NCI-H526 (cell line): ENCODE measurements around the gene SUGCT.

Experiments used
- DNase-seq, 2 experiments: peaks; one replicate each; lab custom pipeline; 2025; lab: John Stamatoyannopoulos, UW

SUGCT gene

GRCh38 chr7:40329601-40330153 lies 194.9 kb downstream of the SUGCT start:
- peak; percentile 1 to 59 for DNase-seq

DNA sequence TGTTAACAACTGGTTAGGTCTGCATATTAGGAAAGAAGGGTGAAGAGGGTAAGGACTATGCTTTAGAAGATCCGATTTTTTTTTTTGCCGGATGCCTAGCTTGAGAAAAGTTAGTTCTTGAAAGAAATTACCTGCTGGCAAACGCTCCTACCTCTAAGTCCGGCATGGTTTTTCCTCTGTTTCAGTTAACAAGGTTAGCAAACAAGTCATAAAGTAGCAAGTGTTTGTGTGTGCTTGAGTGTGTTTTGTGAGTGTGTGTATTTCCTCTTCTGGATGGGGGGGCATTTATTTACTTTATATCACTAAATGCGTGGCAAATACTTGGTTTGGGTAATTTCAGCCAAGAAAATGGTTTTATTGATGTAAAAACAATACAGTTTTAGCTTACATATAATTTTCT lies 195.6 kb downstream of the SUGCT start:
- DNase-seq: no peak

GRCh38 chr7:40331915-40332314 lies 197.1 kb downstream of the SUGCT start:
- no peak for DNase-seq

GRCh38 chr7:40332516-40332915 lies 197.7 kb downstream of the SUGCT start:
- DNase-seq: no peak

- no peak for DNase-seq
These were observed 207.0 kb downstream of the SUGCT start for GRCh38 chr7:40341836-40342235.

GRCh38 chr7:40346554-40346953 lies 211.7 kb downstream of the SUGCT start:
- no peak for DNase-seq

DNA sequence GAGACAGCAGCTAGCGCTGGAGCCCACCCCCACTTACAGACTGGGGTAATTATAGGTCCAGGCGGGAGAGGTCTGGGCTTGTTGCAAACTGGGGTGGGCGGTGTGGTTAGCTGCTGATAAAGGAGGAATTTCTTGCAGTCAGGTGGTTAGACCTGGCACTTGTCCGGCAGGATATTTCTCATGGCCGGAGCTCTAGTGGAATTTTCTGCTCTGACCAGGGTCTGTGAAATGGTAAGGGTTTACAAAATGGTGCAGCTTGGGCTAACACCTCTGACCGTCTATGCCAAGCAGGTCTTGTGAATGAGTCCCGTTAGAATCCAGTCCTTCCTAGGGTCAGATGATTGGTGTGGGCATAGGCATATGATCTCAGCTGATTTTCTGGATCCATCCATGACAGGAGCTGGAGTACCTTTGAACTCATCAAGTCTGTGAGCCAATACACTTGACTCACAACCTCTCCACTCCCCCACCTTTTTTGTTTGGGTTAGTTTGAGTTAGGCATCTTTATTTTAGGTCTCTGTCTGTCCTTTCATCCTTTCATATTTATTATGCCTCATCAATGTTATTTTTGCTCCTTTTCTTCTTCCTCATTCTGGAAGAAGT lies 213.4 kb downstream of the SUGCT start:
- no peak for DNase-seq

- no peak for DNase-seq
These were observed 215.3 kb downstream of the SUGCT start for GRCh38 chr7:40350100-40350499.

GRCh38 chr7:40354711-40355110 lies 219.9 kb downstream of the SUGCT start:
- no peak for DNase-seq

GRCh38 chr7:40356312-40356711 lies 221.5 kb downstream of the SUGCT start:
- DNase-seq: no peak

DNA sequence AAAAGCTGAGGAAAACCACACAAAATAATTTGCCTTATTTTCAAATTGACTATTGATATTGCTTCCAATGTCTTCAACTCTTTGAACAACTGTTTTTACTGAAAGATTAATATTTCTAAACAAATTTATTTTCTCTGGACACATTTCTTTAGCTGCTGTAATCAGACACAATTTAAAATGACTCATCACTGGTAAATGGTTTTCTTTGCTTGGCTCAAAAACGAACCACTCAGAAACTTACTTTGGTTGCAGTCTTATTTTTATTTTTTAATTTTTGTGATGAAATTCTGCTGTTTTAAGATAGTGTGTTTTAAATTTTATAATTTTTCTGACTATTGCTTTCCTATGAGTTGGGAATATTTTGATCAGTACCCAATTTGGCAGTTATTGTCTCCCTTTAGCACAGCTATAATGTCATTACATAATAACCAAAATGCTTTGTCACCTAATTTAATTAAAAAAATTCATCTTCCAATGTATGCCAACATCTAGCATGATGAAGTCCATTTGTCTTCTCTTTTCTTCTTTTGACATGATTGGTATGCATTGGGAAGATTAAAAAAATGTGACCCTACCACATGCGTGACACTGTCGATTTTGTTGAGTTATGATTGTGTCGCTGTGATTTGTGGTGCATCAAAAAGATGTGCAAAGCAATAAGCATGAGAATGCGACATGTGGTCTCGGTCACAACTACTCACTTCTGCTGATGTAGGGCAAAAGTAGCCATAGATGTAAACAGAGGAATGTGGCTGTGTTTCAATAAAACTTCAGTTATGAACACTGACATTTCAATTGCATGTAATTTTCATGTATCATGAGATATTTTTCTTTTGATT lies 222.3 kb downstream of the SUGCT start:
- no peak for DNase-seq

DNA sequence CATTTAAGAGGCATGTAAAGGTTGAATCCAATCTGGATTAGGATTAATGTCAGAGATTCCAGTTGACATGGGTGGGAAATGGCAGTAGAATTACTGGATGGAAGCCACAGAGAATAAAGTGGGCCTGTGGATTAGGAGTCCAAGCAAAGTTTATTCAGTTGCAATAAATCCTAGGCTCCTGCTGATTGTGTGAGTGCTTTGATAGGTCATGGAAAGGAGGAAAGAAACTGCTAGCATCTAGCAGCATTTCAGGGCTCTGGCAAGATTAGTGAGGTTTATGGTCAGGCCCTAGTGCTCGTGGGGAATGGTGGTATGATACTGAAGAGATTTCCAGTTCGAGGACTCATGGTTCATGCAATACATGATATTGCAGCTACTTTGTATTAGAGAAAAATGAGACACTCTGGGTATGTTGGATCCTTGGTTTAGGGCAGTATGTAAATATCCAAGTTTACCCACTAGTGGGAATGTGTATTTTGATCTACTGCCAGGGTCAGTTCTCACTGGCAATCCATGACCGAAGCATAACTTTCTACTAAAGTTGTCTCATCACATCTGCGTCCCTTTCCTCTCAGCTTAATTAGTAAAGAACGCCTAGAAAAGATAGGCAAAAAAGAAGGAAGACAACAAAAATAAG lies 235.0 kb downstream of the SUGCT start:
- no peak for DNase-seq

DNA sequence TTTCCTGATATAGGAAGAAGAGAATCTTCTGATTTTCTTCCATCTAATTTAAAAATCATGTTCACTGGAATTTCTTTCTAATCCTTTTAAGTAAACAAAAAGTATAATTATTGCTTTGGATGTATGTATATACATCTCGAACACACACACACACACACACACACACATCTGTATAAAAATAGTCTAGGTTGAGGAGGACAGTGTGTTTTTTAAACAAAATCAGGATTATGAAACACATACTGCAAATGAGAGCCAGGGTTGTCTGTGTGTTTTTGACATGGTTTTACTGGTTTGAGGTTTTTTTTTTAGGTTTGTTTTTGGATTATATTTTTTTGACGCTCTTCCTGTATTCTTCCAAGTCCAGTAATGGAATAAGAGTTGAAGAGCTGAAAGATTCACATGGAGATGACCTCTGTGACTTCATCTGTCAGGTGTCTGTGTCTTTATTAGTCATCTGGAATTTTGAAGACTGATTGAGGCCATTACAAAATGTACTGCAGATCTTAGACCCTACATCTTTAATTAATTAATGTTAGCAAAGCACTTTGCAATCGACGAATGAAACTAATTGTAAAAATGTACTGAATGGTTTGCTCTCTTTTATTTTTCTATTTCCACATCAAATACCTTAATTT lies 237.1 kb downstream of the SUGCT start:
- no peak for DNase-seq

DNA sequence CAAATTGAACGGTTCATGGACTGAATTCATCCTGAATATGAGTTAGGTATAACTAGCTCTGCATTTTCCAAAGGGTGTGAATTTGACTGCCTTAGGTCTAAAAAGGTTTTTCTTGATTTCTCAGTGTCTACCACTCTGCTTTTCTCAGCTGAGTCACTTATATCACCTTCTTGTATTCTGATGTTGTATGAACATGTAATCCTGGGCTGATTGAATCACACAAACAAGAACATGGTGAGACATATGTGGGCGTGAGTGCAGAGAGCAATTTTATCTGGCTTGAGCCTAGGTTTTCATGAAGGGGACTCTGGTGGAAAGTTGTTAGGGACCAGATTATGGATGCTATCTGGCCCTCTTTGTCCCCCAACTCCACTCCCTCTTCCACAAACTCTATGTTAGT lies 239.8 kb downstream of the SUGCT start:
- DNase-seq: no peak

DNA sequence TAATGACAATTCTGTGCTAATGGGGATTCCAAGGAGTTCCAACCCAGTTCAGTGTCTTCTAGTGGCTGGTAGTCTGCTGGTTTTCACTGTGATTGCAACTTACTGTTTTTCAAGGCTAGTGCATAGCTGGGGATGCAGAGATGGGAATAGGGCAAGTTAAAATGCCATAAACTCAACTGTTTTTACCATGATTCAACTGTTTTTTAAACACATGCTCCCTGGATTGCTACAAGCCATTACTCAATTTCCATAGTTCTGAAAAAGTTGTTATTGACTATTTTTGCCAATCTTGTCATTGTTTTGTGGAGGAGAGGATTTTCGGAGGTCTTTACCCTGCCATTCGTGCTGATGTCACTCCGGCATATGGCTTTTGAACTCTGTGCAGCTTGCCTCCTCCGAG lies 245.3 kb downstream of the SUGCT start:
- DNase-seq: no peak

- no peak for DNase-seq
These were observed 247.3 kb downstream of the SUGCT start for GRCh38 chr7:40382145-40382544.

GRCh38 chr7:40393660-40394059 lies 258.9 kb downstream of the SUGCT start:
- no peak for DNase-seq

DNA sequence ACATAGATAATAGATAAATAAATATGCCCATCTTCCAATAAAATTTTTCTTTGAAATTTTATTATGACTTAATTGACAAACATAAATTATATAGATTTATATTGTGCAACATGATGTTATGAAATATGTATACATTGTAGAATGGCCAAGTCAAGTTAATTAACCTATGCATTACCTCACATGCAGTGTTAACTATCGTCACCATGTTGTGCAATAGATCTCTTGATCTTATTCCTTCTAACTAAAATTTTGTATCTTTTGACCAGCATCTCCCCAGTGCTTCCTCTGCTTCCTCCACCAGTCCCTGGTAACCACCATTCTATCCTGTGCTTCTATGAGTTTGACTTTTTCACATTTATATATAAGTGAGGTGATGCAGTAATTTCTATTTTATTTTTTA lies 259.6 kb downstream of the SUGCT start:
- DNase-seq: no peak

DNA sequence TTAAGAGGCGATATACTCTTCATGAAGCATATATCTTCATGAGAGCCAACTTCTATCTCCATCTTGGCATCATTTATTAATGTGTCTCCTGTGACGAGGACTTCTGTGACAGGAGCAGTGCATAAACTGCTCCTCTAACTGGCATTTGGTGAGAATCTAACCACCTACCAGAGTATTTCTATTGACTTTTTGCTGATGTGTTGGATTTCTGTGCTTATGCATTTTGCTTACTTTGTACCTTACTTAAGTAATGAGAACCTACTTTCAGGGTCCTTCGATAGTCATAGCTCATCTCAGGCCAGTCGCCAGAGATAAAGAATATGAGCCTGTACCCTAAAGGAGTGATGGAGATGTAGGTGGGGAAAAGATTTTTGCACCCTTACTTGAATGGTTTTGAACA lies 265.7 kb downstream of the SUGCT start:
- DNase-seq: no peak

GRCh38 chr7:40401406-40401805 lies 266.6 kb downstream of the SUGCT start:
- DNase-seq: no peak

DNA sequence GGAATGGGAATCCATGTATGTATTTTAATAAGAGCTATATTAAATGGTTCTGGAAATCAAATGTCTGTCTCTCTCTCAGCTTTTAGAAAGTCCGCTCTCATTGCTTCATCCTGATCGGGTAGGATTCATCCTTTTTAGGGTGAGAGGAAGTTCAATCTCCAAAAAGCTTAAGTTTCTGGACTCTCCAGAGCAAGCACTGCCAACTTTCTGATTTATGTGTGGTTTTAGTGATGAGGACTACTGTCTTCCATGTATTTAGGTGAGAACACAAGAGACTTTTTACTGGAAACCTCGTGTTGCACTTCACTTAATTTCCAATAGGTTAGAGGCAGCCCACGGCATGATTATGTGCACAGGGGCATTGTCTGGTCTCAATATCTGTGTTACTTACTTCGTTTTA lies 267.9 kb downstream of the SUGCT start:
- DNase-seq: no peak

GRCh38 chr7:40403703-40404476 lies 269.1 kb downstream of the SUGCT start:
- DNase-seq: no peak
